GM15510 (cell line): ENCODE measurements around the gene FSD1L.

Experiments used
- POLR2A ChIP-seq: IDR thresholded peaks from 3 replicates; pipeline ENCODE4 v1.6.1; 2011; ENCODE audit warnings: borderline replicate concordance; ENCODE audit not compliant: insufficient read length; ENCODE audit errors: extremely low read depth

The FSD1L gene

GRCh38 chr9:105447386-105447813 lies 434 bp upstream of the FSD1L start:
- TF ChIP-seq POLR2A: no peak

GRCh38 chr9:105449081-105449480 lies 1.2 kb downstream of the FSD1L start:
- TF ChIP-seq POLR2A: no peak

- no peak for TF ChIP-seq POLR2A
These were observed 4.4 kb downstream of the FSD1L start for GRCh38 chr9:105452185-105452584.

- no peak for TF ChIP-seq POLR2A
These were observed 8.1 kb downstream of the FSD1L start for GRCh38 chr9:105455836-105456475.

GRCh38 chr9:105457560-105458294 lies 9.9 kb downstream of the FSD1L start:
- no peak for TF ChIP-seq POLR2A

GRCh38 chr9:105458404-105458803 lies 10.6 kb downstream of the FSD1L start:
- TF ChIP-seq POLR2A: no peak

GRCh38 chr9:105459336-105459735 lies 11.5 kb downstream of the FSD1L start:
- no peak for TF ChIP-seq POLR2A

- no peak for TF ChIP-seq POLR2A
These were observed 19.1 kb downstream of the FSD1L start for GRCh38 chr9:105466898-105467455.

- no peak for TF ChIP-seq POLR2A
These were observed 21.0 kb downstream of the FSD1L start for GRCh38 chr9:105468875-105469274.

GRCh38 chr9:105473221-105473620 lies 25.4 kb downstream of the FSD1L start:
- TF ChIP-seq POLR2A: no peak

- no peak for TF ChIP-seq POLR2A
These were observed 27.5 kb downstream of the FSD1L start for GRCh38 chr9:105475302-105475701.

GRCh38 chr9:105479846-105480245 lies 32.0 kb downstream of the FSD1L start:
- no peak for TF ChIP-seq POLR2A

- no peak for TF ChIP-seq POLR2A
These were observed 35.8 kb downstream of the FSD1L start for GRCh38 chr9:105483618-105484017.

GRCh38 chr9:105484226-105484625 lies 36.4 kb downstream of the FSD1L start:
- TF ChIP-seq POLR2A: no peak

- no peak for TF ChIP-seq POLR2A
These were observed 37.3 kb downstream of the FSD1L start for GRCh38 chr9:105485131-105485530.

GRCh38 chr9:105496826-105497225 lies 49.0 kb downstream of the FSD1L start:
- TF ChIP-seq POLR2A: no peak
